Psoas muscle (tissue), 8 donors: Measurements from ENCODE around the gene NOS1. TPM values are rescaled to one million over a fixed set of nuclear protein-coding genes. Genes with fewer than 3 reads are reported as not detected.
"Not testable (repeated sequence)": the region's sequence is repeated elsewhere in the genome, so short reads cannot be mapped to it uniquely, and the experiment has no call there.

ENCODE experiments used
- ATAC-seq, 4 donors: fragments of 200-7000 bp; cut with Tn5 transposase; one replicate each; pipeline ENCODE4 v1.9.1; 2020; ENCODE audit warnings: moderate library complexity in 3 of 4, mild to moderate bottlenecking in 2 of 4
- DNase-seq, 2 donors: peaks; one replicate each; pipeline ENCODE4 v3.0.0-alpha.2; 2020
- H3K27ac ChIP-seq: fragments of 200-600 bp; one replicate; pipeline ENCODE4 v1.8.0; 2022
- H3K27me3 ChIP-seq, 3 donors: fragments of 200-600 bp in 1 of 3; one replicate each; pipeline versions ENCODE4 v1.6.1 to v1.8.0; 2013 to 2022; ENCODE audit warnings: low read length in 2 of 3, mild to moderate bottlenecking in 2 of 3, moderate library complexity in 1 of 3; ENCODE audit not compliant: insufficient read depth in 3 of 3
- H3K36me3 ChIP-seq, 2 donors: fragments of 200-600 bp in 1 of 2; one replicate each; pipeline versions ENCODE4 v1.6.1 to v1.8.0; 2013 to 2022; ENCODE audit warnings: low read depth in 1 of 2, mild to moderate bottlenecking in 1 of 2, moderate library complexity in 1 of 2; ENCODE audit not compliant: insufficient read depth in 1 of 2
- H3K4me1 ChIP-seq: fragments of 200-600 bp; one replicate; pipeline ENCODE4 v1.8.0; 2022
- H3K4me3 ChIP-seq: fragments of 200-600 bp; one replicate; pipeline ENCODE4 v1.8.0; 2022; ENCODE audit warnings: mild to moderate bottlenecking
- H3K9me3 ChIP-seq: fragments of 200-600 bp; one replicate; pipeline ENCODE4 v1.8.0; 2022
- CTCF ChIP-seq: fragments of 200-600 bp; IDR thresholded peaks from one replicate; pipeline ENCODE4 v1.8.0; 2022; ENCODE audit warnings: antibody characterized with exemption
- WGBS, 3 donors: extraction: QIAGEN DNeasy Blood & Tissue Kit; methylation state at CpG; one replicate each; pipeline versions ENCODE4 v1.1.6 to v1.1.7; 2013; 5-methylcytosine and 5-hydroxymethylcytosine counted together
- intact Hi-C, 2 donors: fragments of 100-400 bp; cut with DNase I; formaldehyde crosslinking; loops; one replicate each; pipeline versions ENCODE4 v1.11.0 to v1.14.2; 2022
- polyA plus RNA-seq, 3 donors: library from polyadenylated mRNA; stranded (reverse); fragments of 200-250 nt; gene quantifications; one replicate each; pipeline ENCODE4 v1.2.3, GENCODE V29; 2013
- total RNA-seq, 4 donors: library from RNA; stranded (reverse); fragmentation: NEBNext Ultra II Directional in 2 of 4; extraction: Animal tissue kit (Norgen Biotek cat#: 25700) in 2 of 4; gene quantifications; one replicate each; pipeline versions ENCODE4 v1.2.1 to v1.2.4, GENCODE V29; 2021 to 2023
- donor health status: healthy with polysubstance abuse.
- donor health status: DM: no; HTN: no; CAD: no; lungs with moderate emphysema.
- donor health status: Bipolar disorder and iron deficiency.
- donor health status: healthy.
- donor health status: DM: yes; HTN: yes; CAD: no.
- donor health status: DM: no; HTN: no; CAD: no.
- donor health status: DM: no; HTN: no; CAD: no.
- donor health status: DM: yes; HTN: yes; CAD: no.

The NOS1 gene
- total and polyA plus RNA-seq, 7 donors = 2.7 to 62.2 (median 12.1) TPM

- H3K4me1 ChIP-seq, H3K27me3 ChIP-seq, H3K9me3 ChIP-seq, ATAC-seq, H3K27ac ChIP-seq, intact Hi-C loops, H3K4me3 ChIP-seq, H3K36me3 ChIP-seq: not testable (repeated sequence)
- 78 to 86% (median 79%) methylated on average over 8 to 9 of the region's 9 CpGs for WGBS, 3 donors
- DNase-seq = peak in 1 of 2 donors; percentile 7
Observed at GRCh38 chr12:117195027-117195426, 166.4 kb downstream of the NOS1 start.

GRCh38 chr12:117193903-117194302, 167.5 kb downstream of the NOS1 start:
- 96 to 99% (median 96%) methylated on average over 3 of the region's 3 CpGs for WGBS, 3 donors
- intact Hi-C loops = no loop called here
- no peak for TF ChIP-seq CTCF
- ATAC-seq (no peak), DNase-seq (no peak)
- Histone ChIP-seq H3K9me3 (peaks cover 4% of the 10 kb centered on the region), H3K4me3 (no peak overlapping the region), H3K27me3 (no peaks in the 10 kb centered on the region), H3K36me3 (no peaks in the 10 kb centered on the region), H3K4me1 (no peaks in the 10 kb centered on the region), H3K27ac (no peak overlapping the region)

GRCh38 chr12:117192581-117192980, 168.8 kb downstream of the NOS1 start:
- WGBS, 3 donors = 83 to 89% (median 86%) methylated on average over 9 of the region's 9 CpGs
- H3K4me1 ChIP-seq, intact Hi-C loops, H3K27ac ChIP-seq, H3K27me3 ChIP-seq, H3K36me3 ChIP-seq, DNase-seq, H3K9me3 ChIP-seq, ATAC-seq, H3K4me3 ChIP-seq: not testable (repeated sequence)

GRCh38 chr12:117192057-117192456, 169.4 kb downstream of the NOS1 start:
- intact Hi-C loops = no loop called here
- 87 to 90% (median 87%) methylated on average over 2 of the region's 2 CpGs for WGBS, 3 donors
- no peak for DNase-seq

GRCh38 chr12:117190210-117190781, 171.1 kb downstream of the NOS1 start, which contains the start of gene FBXO21:
FBXO21 (minus strand) TSS chr12:117190470; CDS start chr12:117190456, 14 bp downstream.
- peak; percentile 90 to 95 for DNase-seq
- no peak for TF ChIP-seq CTCF
- intact Hi-C loops = no loop called here
- H3K9me3 ChIP-seq = peaks cover 4% of the 10 kb centered on the region
- no peaks in the 10 kb centered on the region for H3K27me3 ChIP-seq
- peaks cover 0 to 29% of the 10 kb centered on the region in 2 donors for H3K36me3 ChIP-seq
- H3K4me1 ChIP-seq = peaks cover 9% of the 10 kb centered on the region
- H3K4me3 ChIP-seq = peak within 1 kb of the TSS; percentile 90
- ATAC-seq = peak; percentile 99
- 1 to 2% (median 2%) methylated on average over 38 to 59 of the region's 59 CpGs for WGBS, 3 donors
- peak within 1 kb of the TSS; percentile 80 for H3K27ac ChIP-seq

More at GRCh38 chr12:117192057-117192456, 169.4 kb downstream of the NOS1 start:
- Histone ChIP-seq H3K36me3 (peaks cover 0 to 11% of the 10 kb centered on the region in 2 donors), H3K27ac (no peak overlapping the region), H3K4me1 (peaks cover 7% of the 10 kb centered on the region), H3K4me3 (no peak overlapping the region), H3K9me3 (peaks cover 4% of the 10 kb centered on the region), H3K27me3 (no peaks in the 10 kb centered on the region)
- no peak for TF ChIP-seq CTCF
- ATAC-seq = no peak
